H1 (cell line): ENCODE data around the gene HCAR1. TPM values are rescaled to one million over a fixed set of nuclear protein-coding genes. Genes with fewer than 3 reads are reported as not detected.

ENCODE experiments used
- CTCF ChIA-PET: fragments of 300-600 bp; sonication (Branson Sonifier 250); formaldehyde crosslinking; loops from one replicate; lab custom pipeline; 2021; ENCODE audit not compliant: partially characterized antibody; lab: Charles Lee
- POLR2A ChIA-PET: fragments of 300-600 bp; sonication (Branson Sonifier 250); formaldehyde crosslinking; loops from one replicate; lab custom pipeline; 2021; ENCODE audit warnings: inconsistent platforms; ENCODE audit not compliant: partially characterized antibody; lab: Charles Lee
- DNase-seq, 2 experiments: peaks; one replicate each; pipeline versions ENCODE4 v3.0.0 to v3.0.0-alpha.2; 2010 to 2022; ENCODE audit warnings: low spot score in 2 of 2, low read depth in 1 of 2, mixed read lengths in 1 of 2
- FAIRE-seq: peaks from 2 replicates; lab custom pipeline; 2011; peaks lifted over from hg19 to GRCh38; lab: Jason Lieb, UNC
- H2AFZ ChIP-seq: 2 replicates; pipeline ENCODE4 v1.8.1; 2012; ENCODE audit warnings: low read length, inconsistent platforms
- H2AK5ac ChIP-seq: 2 replicates; pipeline ENCODE4 v1.6.1; 2013; ENCODE audit warnings: low read depth, low read length
- H2BK120ac ChIP-seq: replicated peaks from 2 replicates; pipeline ENCODE3; 2013; ENCODE audit warnings: low read depth, low read length, inconsistent platforms
- H2BK12ac ChIP-seq: 2 replicates; pipeline ENCODE4 v1.6.1; 2013; ENCODE audit warnings: low read depth, low read length
- H2BK15ac ChIP-seq: 2 replicates; pipeline ENCODE4 v1.6.1; 2013; ENCODE audit warnings: low read length
- H2BK20ac ChIP-seq: 2 replicates; pipeline ENCODE4 v1.6.1; 2013; ENCODE audit warnings: low read length
- H2BK5ac ChIP-seq: 2 replicates; pipeline ENCODE4 v1.6.1; 2013; ENCODE audit warnings: low read depth, low read length
- H3K14ac ChIP-seq: 2 replicates; pipeline ENCODE4 v1.6.1; 2013; ENCODE audit warnings: inconsistent platforms; ENCODE audit not compliant: insufficient read length
- H3K18ac ChIP-seq: 2 replicates; pipeline ENCODE4 v1.6.1; 2013; ENCODE audit warnings: low read length; ENCODE audit errors: extremely low read depth
- H3K23ac ChIP-seq: 2 replicates; pipeline ENCODE4 v1.6.1; 2013; ENCODE audit warnings: inconsistent platforms; ENCODE audit not compliant: insufficient read length
- H3K23me2 ChIP-seq: 2 replicates; pipeline ENCODE4 v1.6.1; 2013; ENCODE audit warnings: low read depth, low read length
- H3K27ac ChIP-seq: 2 replicates; pipeline ENCODE4 v1.6.1; 2011; ENCODE audit warnings: low read depth, low read length, inconsistent platforms
- H3K27me3 ChIP-seq, 4 experiments: replicated peaks in 1 of 4; 1 replicate in 1 of 4; 2 replicates in 3 of 4; pipeline versions ENCODE4 v1.6.1 to v1.8.1; 2011 to 2013; ENCODE audit warnings: low read length in 3 of 4, mild to moderate bottlenecking in 3 of 4, inconsistent platforms in 2 of 4, mixed read lengths in 2 of 4, moderate library complexity in 1 of 4; ENCODE audit not compliant: control insufficient read depth in 3 of 4, insufficient read depth in 3 of 4; ENCODE audit errors: extremely low read depth in 1 of 4
- H3K36me3 ChIP-seq, 4 experiments: 2 replicates each; pipeline versions ENCODE4 v1.6.1 to v1.8.1; 2011 to 2013; ENCODE audit warnings: mild to moderate bottlenecking in 4 of 4, low read length in 3 of 4, moderate library complexity in 2 of 4, control low read depth in 1 of 4, inconsistent platforms in 1 of 4; ENCODE audit not compliant: insufficient read depth in 4 of 4, control insufficient read depth in 2 of 4
- H3K4ac ChIP-seq: replicated peaks from 2 replicates; pipeline ENCODE3; 2013; ENCODE audit warnings: low read length, low read depth, mixed read lengths, inconsistent platforms; ENCODE audit not compliant: insufficient read length
- H3K4me1 ChIP-seq, 4 experiments: replicated peaks in 1 of 4; 1 replicate in 1 of 4; 2 replicates in 3 of 4; pipeline versions ENCODE4 v1.6.1 to v1.8.1; 2011 to 2013; ENCODE audit warnings: low read length in 3 of 4, inconsistent platforms in 2 of 4, mixed read lengths in 1 of 4; ENCODE audit not compliant: insufficient read depth in 4 of 4, control insufficient read depth in 3 of 4
- H3K4me2 ChIP-seq, 2 experiments: 2 replicates each; pipeline versions ENCODE4 v1.6.1 to v1.8.1; 2011 to 2013; ENCODE audit warnings: low read depth in 2 of 2, low read length in 2 of 2, control low read depth in 1 of 2, inconsistent platforms in 1 of 2, mild to moderate bottlenecking in 1 of 2; ENCODE audit not compliant: insufficient read depth in 1 of 2
- H3K4me3 ChIP-seq, 4 experiments: fragments of 200-600, 300-600 bp in 1 of 4; sonication (generic), shearing (Covaris generic), sonication (Bioruptor Twin) in 1 of 4; 2 replicates each; pipeline versions ENCODE4 v1.5.1 to v1.8.1; 2011 to 2016; ENCODE audit warnings: low read length in 4 of 4, low read depth in 3 of 4, control low read depth in 2 of 4, inconsistent platforms in 2 of 4, mild to moderate bottlenecking in 2 of 4, mixed read lengths in 1 of 4, moderate library complexity in 1 of 4; ENCODE audit not compliant: insufficient read depth in 2 of 4; ENCODE audit errors: extremely low read depth in 1 of 4
- H3K56ac ChIP-seq: replicated peaks from 2 replicates; pipeline ENCODE3; 2013; ENCODE audit warnings: low read depth, mild to moderate bottlenecking, mixed read lengths, low read length, inconsistent platforms; ENCODE audit not compliant: insufficient read length
- H3K79me1 ChIP-seq: 2 replicates; pipeline ENCODE4 v1.6.1; 2013; ENCODE audit warnings: low read depth, low read length, control low read depth
- H3K79me2 ChIP-seq, 2 experiments: 2 replicates each; pipeline versions ENCODE4 v1.6.1 to v1.8.1; 2012 to 2013; ENCODE audit warnings: low read length in 2 of 2, mild to moderate bottlenecking in 2 of 2, inconsistent platforms in 1 of 2; ENCODE audit not compliant: insufficient read depth in 2 of 2, control insufficient read depth in 1 of 2
- H3K9ac ChIP-seq, 4 experiments: replicated peaks in 1 of 4; 1 replicate in 1 of 4; 2 replicates in 3 of 4; pipeline versions ENCODE4 v1.6.1 to v1.8.1; 2011 to 2013; ENCODE audit warnings: low read depth in 3 of 4, low read length in 3 of 4, control low read depth in 2 of 4, mild to moderate bottlenecking in 2 of 4, moderate library complexity in 2 of 4, inconsistent platforms in 1 of 4; ENCODE audit errors: extremely low read depth in 1 of 4
- H3K9me3 ChIP-seq, 2 experiments: 2 replicates each; pipeline versions ENCODE4 v1.6.1 to v1.8.1; 2012 to 2013; ENCODE audit warnings: mild to moderate bottlenecking in 2 of 2, moderate library complexity in 2 of 2, control low read depth in 1 of 2, inconsistent platforms in 1 of 2, low read depth in 1 of 2, low read length in 1 of 2, mixed read lengths in 1 of 2; ENCODE audit not compliant: insufficient read depth in 2 of 2
- H4K20me1 ChIP-seq, 2 experiments: replicated peaks in 1 of 2; 2 replicates each; pipeline versions ENCODE3 to v1.8.1; 2011 to 2013; ENCODE audit warnings: inconsistent platforms in 2 of 2, low read length in 2 of 2, mild to moderate bottlenecking in 1 of 2; ENCODE audit not compliant: insufficient read depth in 2 of 2, control insufficient read depth in 1 of 2
- H4K5ac ChIP-seq: 2 replicates; pipeline ENCODE4 v1.6.1; 2013; ENCODE audit warnings: low read length, low read depth, mixed read lengths, inconsistent platforms; ENCODE audit not compliant: insufficient read length
- H4K8ac ChIP-seq: 2 replicates; pipeline ENCODE4 v1.8.0; 2013; ENCODE audit warnings: mild to moderate bottlenecking, moderate library complexity, low read length, inconsistent platforms; ENCODE audit not compliant: insufficient read depth; ENCODE audit errors: extremely low read depth
- H4K91ac ChIP-seq: replicated peaks from 2 replicates; pipeline ENCODE3; 2013; ENCODE audit warnings: low read length, mixed read lengths, inconsistent platforms; ENCODE audit not compliant: insufficient read length
- BACH1 ChIP-seq: IDR thresholded peaks from 2 replicates; pipeline ENCODE4 v1.6.1; 2012; ENCODE audit warnings: low read length, improper control_type of control experiment
- BCL11A ChIP-seq, 2 experiments: IDR thresholded peaks; one replicate each; pipeline ENCODE4 v1.6.1; 2011; ENCODE audit warnings: low read depth in 2 of 2, low read length in 2 of 2, mild to moderate bottlenecking in 2 of 2
- E2F6 ChIP-seq: IDR thresholded peaks from 2 replicates; pipeline ENCODE4 v1.6.1; 2012; ENCODE audit warnings: inconsistent platforms
- KDM5A ChIP-seq: fragments of 200-600 bp; IDR thresholded peaks from 2 replicates; pipeline ENCODE4 v1.7.1; 2012; ENCODE audit warnings: mild to moderate bottlenecking, low read length, inconsistent platforms, mixed read lengths
- NANOG ChIP-seq: IDR thresholded peaks from 2 replicates; pipeline ENCODE4 v1.6.1; 2011; ENCODE audit warnings: low read length, low read depth, mild to moderate bottlenecking, inconsistent platforms; ENCODE audit not compliant: insufficient read depth, poor library complexity, severe bottlenecking
- POLR2AphosphoS5 ChIP-seq: IDR thresholded peaks from 2 replicates; pipeline ENCODE4 v1.6.1; 2011; ENCODE audit warnings: low read depth, low read length
- SRF ChIP-seq: IDR thresholded peaks from 2 replicates; pipeline ENCODE4 v1.6.1; 2011; ENCODE audit warnings: mild to moderate bottlenecking, low read depth, low read length, moderate library complexity
- TAF1 ChIP-seq: IDR thresholded peaks from 2 replicates; pipeline ENCODE4 v1.6.1; 2011; ENCODE audit warnings: mild to moderate bottlenecking, low read depth, low read length
- TEAD4 ChIP-seq: IDR thresholded peaks from 2 replicates; pipeline ENCODE4 v1.6.1; 2012; ENCODE audit warnings: low read depth, low read length, inconsistent platforms, mixed read lengths
- YY1 ChIP-seq: IDR thresholded peaks from 2 replicates; pipeline ENCODE4 v1.6.1; 2011; ENCODE audit warnings: low read depth, mild to moderate bottlenecking, low read length
- ZNF274 ChIP-seq: IDR thresholded peaks from 2 replicates; pipeline ENCODE4 v1.7.0; 2012; ENCODE audit warnings: low read length, borderline replicate concordance; ENCODE audit errors: extremely low read depth
- WGBS, 2 experiments: shearing (Covaris generic) in 1 of 2; methylation state at CpG; one replicate each; pipeline versions ENCODE4 v1.1.6 to v1.1.7; 2013 to 2015; ENCODE audit warnings: low lambda C conversion rate in 2 of 2, mixed read lengths in 2 of 2, inconsistent platforms in 1 of 2, low coverage in 1 of 2, missing lambda C conversion rate in 1 of 2; ENCODE audit not compliant: insufficient replicate concordance in 2 of 2, insufficient coverage in 1 of 2, insufficient read length in 1 of 2; ENCODE audit errors: extremely low coverage in 1 of 2, missing lambda C conversion rate in 1 of 2; 5-methylcytosine and 5-hydroxymethylcytosine counted together
- polyA plus RNA-seq, 7 experiments: library from polyadenylated mRNA; depleted of rRNA in 3 of 7; stranded (reverse) in 5 of 7; unstranded in 2 of 7; fragments of >200 nt in 5 of 7; fragments of 200-250 nt in 2 of 7; gene quantifications; 1 replicate in 5 of 7; 2 replicates in 1 of 7; 4 replicates in 1 of 7; pipeline versions ENCODE4 v1.2.1 to v1.2.3, GENCODE V29; 2011 to 2013; ENCODE audit warnings: missing spikeins in 2 of 7, mixed read lengths in 2 of 7
- total RNA-seq: library from RNA; stranded (reverse); fragmentation: NEBNext Ultra II Directional; extraction: Animal tissue kit (Norgen Biotek cat#: 25700); gene quantifications from 2 replicates; pipeline ENCODE4 v1.2.1, GENCODE V29; 2021

The HCAR1 gene
- total and polyA plus RNA-seq, 2 of the 8 experiments (the other 6 are each of a cell fraction or from before 2014, with no cell fraction given), result 0.02 TPM; not detected in 1

GRCh38 chr12:122722387-122722786 is 8.3 kb downstream of the HCAR1 start:
- Histone ChIP-seq H2AK5ac (no peak overlapping the region), H3K56ac (no peak overlapping the region), H2BK20ac (no peak overlapping the region), H2AFZ (no peak overlapping the region), H3K27ac (no peak overlapping the region), H3K36me3 (no peaks in the 10 kb centered on the region), H3K23me2 (no peaks in the 10 kb centered on the region; the same call in 1 of the 2 replicates), H3K79me1 (no peaks in the 10 kb centered on the region), H3K79me2 (no peaks in the 10 kb centered on the region), H4K5ac (no peak overlapping the region), H2BK15ac (no peak overlapping the region), H4K8ac (no peak overlapping the region), H4K91ac (no peak overlapping the region), H3K23ac (no peak overlapping the region), H3K4ac (no peak overlapping the region), H3K14ac (no peak overlapping the region), H3K4me3 (no peak overlapping the region), H3K4me1 (no peaks in the 10 kb centered on the region), H3K9ac (no peak overlapping the region), H2BK12ac (no peak overlapping the region), H3K27me3 (no peaks in the 10 kb centered on the region; a peak in 1 of 7 replicates), H3K4me2 (no peak overlapping the region), H4K20me1 (no peaks in the 10 kb centered on the region), H2BK5ac (no peak overlapping the region), H3K9me3 (no peaks in the 10 kb centered on the region), H2BK120ac (no peak overlapping the region), H3K18ac (no peak overlapping the region)
- ChIA-PET POLR2A (no interaction called here), CTCF (interaction anchor here (0.8 to 1.8 kb wide), 3 partner anchors 8 to 84 kb away, joined by 3 to 4 read pairs (median 3); partner anchors contain the start of gene HCAR1)
- TF ChIP-seq TEAD4 (no peak), SRF (no peak), E2F6 (no peak), POLR2AphosphoS5 (no peak), TAF1 (no peak), BACH1 (no peak), NANOG (no peak), BCL11A (IDR thresholded peaks at IDR 0.05; ENCODE audit: low read depth in 2 of 2, low read length in 2 of 2) (no peak), KDM5A (no peak), YY1 (no peak), ZNF274 (no peak)
- FAIRE-seq, result no peak
- WGBS, 2 experiments, result 100% methylated on average over 1 of the region's 1 CpG; no CpG with 5 or more reads in 1 of the 2 experiments
- no peak for DNase-seq
